ENCODE measurements around the gene CCL17. TPM values are rescaled to one million over a fixed set of nuclear protein-coding genes. Genes with fewer than 3 reads are reported as not detected.

CCL17 gene
- total and polyA plus RNA-seq, 2 of the 4 experiments (the other 2 are of a cell fraction), result not detected

GRCh38 chr16:57413733-57414132 lies 9.2 kb downstream of the CCL17 start:
- Histone ChIP-seq H3K14ac (replicated peaks; ENCODE audit: low read depth, low read length) (no peak overlapping the region), H3K27me3 (ENCODE audit: control insufficient read depth, insufficient read depth, low read length) (peaks cover 45% of the 10 kb centered on the region), H3K4me1 (ENCODE audit: control insufficient read depth, insufficient read depth, low read length) (peaks cover 1% of the 10 kb centered on the region; the same call in 1 of the 2 replicates), H3K4me2 (ENCODE audit: low read depth, low read length) (no peak overlapping the region), H2BK20ac (ENCODE audit: low read depth, low read length) (no peak overlapping the region), H3K36me3 (ENCODE audit: control insufficient read depth, insufficient read depth, low read length) (no peaks in the 10 kb centered on the region), H3K56ac (ENCODE audit: extremely low read depth, insufficient read depth, low read length) (no peak overlapping the region), H3K18ac (ENCODE audit: low read depth, low read length) (no peak overlapping the region), H4K8ac (ENCODE audit: low read depth in 2 of 2, low read length in 2 of 2) (no peak overlapping the region), H2BK15ac (ENCODE audit: low read depth, low read length) (no peak overlapping the region), H3K9me3 (ENCODE audit: control insufficient read depth, insufficient read depth, low read length) (no peaks in the 10 kb centered on the region), H3K27ac (ENCODE audit: insufficient read depth, low read length) (no peak overlapping the region), H2AK9ac (replicated peaks; ENCODE audit: low read depth, low read length, poor library complexity) (no peak overlapping the region), H4K91ac (ENCODE audit: insufficient read depth, low read depth, low read length) (no peak overlapping the region), H3K4me3 (ENCODE audit: insufficient read depth, low read depth, low read length) (no peak overlapping the region), H3K9ac (ENCODE audit: low read depth, low read length) (no peak overlapping the region), H3K23ac (ENCODE audit: low read depth, low read length) (no peak overlapping the region), H3K4ac (ENCODE audit: low read depth, low read length) (no peak overlapping the region), H3K79me1 (ENCODE audit: low read depth in 1 of 2, low read length in 2 of 2) (no peaks in the 10 kb centered on the region), H2AK5ac (ENCODE audit: low read depth, low read length) (no peak overlapping the region), H2BK120ac (ENCODE audit: low read depth, low read length) (no peak overlapping the region), H2BK5ac (ENCODE audit: low read depth, low read length, poor library complexity, severe bottlenecking) (no peak overlapping the region), H4K5ac (ENCODE audit: low read depth, low read length) (no peak overlapping the region), H4K20me1 (ENCODE audit: insufficient read depth, low read length) (no peaks in the 10 kb centered on the region), H3K9me1 (ENCODE audit: insufficient read depth, low read length) (no peaks in the 10 kb centered on the region), H2AFZ (replicated peaks; ENCODE audit: low read length, poor library complexity) (no peak overlapping the region)
- CTCF ChIA-PET, result interaction anchor here (1.8 kb wide), 1 partner anchor 9 kb away, joined by 4 read pairs; no protein-coding TSS in a partner anchor
- POLR2A ChIA-PET (ENCODE audit: unreplicated experiment), result no interaction called here
- in situ Hi-C loops (cut with MboI; ENCODE audit: low sequenced_read_pairs) (loop anchor here (10.0 kb wide), 1 partner anchor 329 kb away; no protein-coding TSS in a partner anchor), dilution Hi-C loops (cut with HindIII; ENCODE audit: low sequenced_read_pairs, unreplicated experiment) (no loop called here), intact Hi-C loops (cut with micrococcal nuclease) (no loop called here)
- DNase-seq (no peak), ATAC-seq (ENCODE audit: low read depth) (no peak)
- TF ChIP-seq CEBPB (IDR thresholded peaks at IDR 0.05; ENCODE audit: low read depth, low read length) (no peak), POLR2A (IDR thresholded peaks at IDR 0.05; ENCODE audit: low read depth, low read length) (no peak), MAZ (IDR thresholded peaks at IDR 0.05; ENCODE audit: borderline replicate concordance, low read depth, low read length) (no peak), RFX5 (IDR thresholded peaks at IDR 0.05; ENCODE audit: low read depth, low read length) (no peak), RAD21 (IDR thresholded peaks at IDR 0.05; ENCODE audit: low read length) (no peak), BHLHE40 (IDR thresholded peaks at IDR 0.05; ENCODE audit: low read depth, low read length) (no peak), CHD1 (IDR thresholded peaks at IDR 0.05; ENCODE audit: low read depth, low read length) (no peak), RCOR1 (IDR thresholded peaks at IDR 0.05; ENCODE audit: insufficient replicate concordance, low read length) (no peak), SMC3 (IDR thresholded peaks at IDR 0.05; ENCODE audit: low read depth, low read length) (no peak), NFE2L2 (IDR thresholded peaks at IDR 0.05; ENCODE audit: low read depth, low read length) (no peak), ELK1 (IDR thresholded peaks at IDR 0.05; ENCODE audit: borderline replicate concordance, low read depth, low read length) (no peak), MAFK (IDR thresholded peaks at IDR 0.05; ENCODE audit: low read depth, low read length) (no peak), CTCF (conservative IDR thresholded peaks at IDR 0.05; ENCODE audit: low read depth, low read length) (no peak), FOS (IDR thresholded peaks at IDR 0.05; ENCODE audit: low read depth, low read length) (no peak), USF2 (IDR thresholded peaks at IDR 0.05; ENCODE audit: low read depth, low read length) (no peak), MXI1 (IDR thresholded peaks at IDR 0.05; ENCODE audit: borderline replicate concordance, low read depth, low read length) (no peak)
- WGBS, 2 experiments (ENCODE audit: extremely low coverage in 2 of 2, insufficient read length in 1 of 2), result no CpG with 5 or more reads among the region's 7 CpGs
- BruUV-seq (replicated peaks), result no TSS peak

Measured in IMR-90 (cell line).